RPMI7951 (cell line): ENCODE results near the gene ZDHHC24. TPM values are rescaled to one million over a fixed set of nuclear protein-coding genes. Genes with fewer than 3 reads are reported as not detected.

Experiments
- DNase-seq: peaks from one replicate; pipeline ENCODE4 v3.0.0-alpha.2; 2012; ENCODE audit warnings: low read depth
- total RNA-seq: library from RNA; depleted of rRNA; stranded (reverse); fragments of >200 nt; shearing (Covaris generic); gene quantifications from 2 replicates; pipeline ENCODE4 v1.2.3, GENCODE V29; 2014; rRNA removed

Gene ZDHHC24
- total RNA-seq, 1 experiment from 2014 or later: 7.2 TPM

- no peak for DNase-seq
Measured at GRCh38 chr11:66473608-66474515, 72.0 kb downstream of the ZDHHC24 start.

GRCh38 chr11:66473167-66473566 is 72.7 kb downstream of the ZDHHC24 start:
- no peak for DNase-seq

DNA sequence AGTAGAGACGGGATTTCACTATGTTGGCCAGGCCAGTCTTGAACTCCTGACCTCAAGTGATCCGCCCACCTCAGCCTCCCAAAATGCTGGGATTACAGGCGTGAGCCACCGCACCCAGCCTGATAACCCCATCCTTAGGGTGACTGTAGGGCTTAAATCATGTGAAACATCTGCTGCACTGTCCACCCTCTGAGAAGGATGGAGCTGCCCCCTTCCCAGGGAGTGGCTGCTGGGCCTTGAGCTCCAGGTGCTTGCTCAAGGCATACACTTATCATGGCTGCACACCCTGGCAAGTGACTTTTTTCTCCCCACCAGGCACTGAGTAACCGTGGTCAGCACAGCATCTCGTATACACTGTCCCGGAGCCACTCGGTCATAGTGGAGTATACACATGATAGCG is 73.8 kb downstream of the ZDHHC24 start:
- DNase-seq: no peak

DNA sequence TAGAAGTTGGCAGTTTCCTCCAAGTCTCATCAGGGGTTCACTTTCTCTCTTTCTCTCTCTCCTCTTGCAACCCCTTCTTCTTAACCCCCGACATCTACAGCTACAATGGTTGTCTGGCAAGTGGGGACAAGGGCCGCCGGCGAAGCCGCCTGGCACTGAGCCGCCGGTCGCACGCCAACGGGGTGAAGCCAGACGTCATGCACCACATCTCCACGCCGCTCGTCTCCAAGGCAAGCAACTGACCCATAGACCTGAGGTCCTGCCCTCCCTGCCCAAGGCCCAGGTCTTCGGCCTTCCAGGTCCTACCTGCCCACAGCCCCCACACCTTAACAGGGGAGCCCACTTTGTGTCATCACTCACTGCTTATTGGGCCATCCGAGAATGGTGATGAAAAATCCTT is 74.7 kb downstream of the ZDHHC24 start:
- DNase-seq: no peak

Other genes starting within 250 kb of the ZDHHC24 start
- not detected in 2 replicates for gene CD248, start 229.0 kb downstream of the ZDHHC24 start, total RNA-seq
- 28.0 and 38.8 TPM in 2 replicates for gene RIN1, start 209.6 kb downstream of the ZDHHC24 start, total RNA-seq
- 91.7 and 92.6 TPM in 2 replicates for gene BRMS1, start 200.9 kb downstream of the ZDHHC24 start, total RNA-seq
- 49.3 and 50.5 TPM in 2 replicates for gene B4GAT1, start 198.4 kb downstream of the ZDHHC24 start, total RNA-seq
- 0.39 and 1.4 TPM in 2 replicates for gene SLC29A2, start 174.3 kb downstream of the ZDHHC24 start, total RNA-seq
- gene NPAS4, start 125.0 kb downstream of the ZDHHC24 start, total RNA-seq: not detected in 2 replicates
- 67.6 and 74.4 TPM in 2 replicates for gene MRPL11, start 107.2 kb downstream of the ZDHHC24 start, total RNA-seq
- 6.6 TPM in 2 replicates for gene PELI3, start 79.1 kb downstream of the ZDHHC24 start, total RNA-seq
- gene DPP3, start 65.6 kb downstream of the ZDHHC24 start, total RNA-seq: 36.8 and 46.4 TPM in 2 replicates
- 17.5 and 29.6 TPM in 2 replicates for gene BBS1, start 35.4 kb downstream of the ZDHHC24 start, total RNA-seq
- gene ACTN3, start 855 bp upstream of the ZDHHC24 start, total RNA-seq: under 0.01 TPM in 1 of 2 replicates, not detected in the other
- 26.3 and 27.5 TPM in 2 replicates for gene CTSF, start 22.6 kb upstream of the ZDHHC24 start, total RNA-seq
- 0.10 and 0.84 TPM in 2 replicates for gene CCDC87, start 47.0 kb upstream of the ZDHHC24 start, total RNA-seq
- gene CCS, start 47.1 kb upstream of the ZDHHC24 start, total RNA-seq: 28.5 and 33.3 TPM in 2 replicates
- 32.8 and 34.1 TPM in 2 replicates for gene RBM14, start 70.6 kb upstream of the ZDHHC24 start, total RNA-seq
- gene RBM4, start 92.7 kb upstream of the ZDHHC24 start, total RNA-seq: 126 and 138 TPM in 2 replicates
- 20.7 and 25.4 TPM in 2 replicates for gene RBM4B, start 131.8 kb upstream of the ZDHHC24 start, total RNA-seq
- gene SPTBN2, start 183.2 kb upstream of the ZDHHC24 start, total RNA-seq: under 0.01 and 0.68 TPM in 2 replicates